Stomach (tissue), 4 donors: ENCODE measurements around the gene MIPEP.

Source experiments
- EP300 ChIP-seq: sonication (generic); formaldehyde crosslinking; IDR thresholded peaks from one replicate; pipeline ENCODE4 v1.6.1; 2017; ENCODE audit warnings: antibody characterized with exemption
- TF ChIP-seq, protein P1 (sequence below), 7 experiments: fragments of 450-650 bp in 4 of 7; fragments of 200-600 bp in 3 of 7; sonication (generic) in 3 of 7; IDR thresholded peaks; one replicate each; pipeline ENCODE4 v1.5.1; 2016 to 2019; ENCODE audit warnings: antibody characterized with exemption in 7 of 7, control low read depth in 2 of 7, mild to moderate bottlenecking in 1 of 7

DNA sequence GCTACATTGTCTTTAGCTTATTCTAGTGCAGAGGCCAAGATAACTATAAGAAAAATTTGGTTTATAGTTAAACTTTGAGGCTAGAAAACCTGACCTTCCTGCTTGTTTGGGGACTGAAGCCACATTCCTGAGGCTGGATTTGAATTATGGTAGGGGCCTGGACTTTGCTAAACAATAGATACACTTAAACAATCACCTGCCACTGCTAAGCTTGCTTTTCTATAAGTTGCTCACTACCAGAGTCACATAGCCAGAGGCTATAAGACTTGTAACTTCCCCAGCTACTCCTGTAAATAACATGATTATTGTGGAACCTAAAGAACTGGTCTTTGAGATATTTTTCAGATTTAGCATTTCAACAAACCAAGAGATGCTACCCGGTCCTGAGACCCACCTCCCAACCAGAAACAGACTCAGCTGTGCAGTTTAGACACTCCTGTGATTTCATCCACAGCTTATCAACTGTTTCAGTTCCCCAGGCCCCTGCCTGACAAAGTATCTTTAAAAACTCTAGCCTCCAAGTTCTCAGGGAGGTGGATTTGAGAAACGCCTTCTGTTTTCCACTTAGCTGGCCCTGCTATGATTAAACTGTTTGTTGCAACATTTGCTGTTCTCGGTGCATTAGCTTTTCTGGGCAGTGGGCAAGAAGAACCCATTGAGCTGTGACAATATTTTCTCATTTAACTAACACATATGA, 77.7 kb downstream of the MIPEP start:
- TF ChIP-seq, protein P1, sequence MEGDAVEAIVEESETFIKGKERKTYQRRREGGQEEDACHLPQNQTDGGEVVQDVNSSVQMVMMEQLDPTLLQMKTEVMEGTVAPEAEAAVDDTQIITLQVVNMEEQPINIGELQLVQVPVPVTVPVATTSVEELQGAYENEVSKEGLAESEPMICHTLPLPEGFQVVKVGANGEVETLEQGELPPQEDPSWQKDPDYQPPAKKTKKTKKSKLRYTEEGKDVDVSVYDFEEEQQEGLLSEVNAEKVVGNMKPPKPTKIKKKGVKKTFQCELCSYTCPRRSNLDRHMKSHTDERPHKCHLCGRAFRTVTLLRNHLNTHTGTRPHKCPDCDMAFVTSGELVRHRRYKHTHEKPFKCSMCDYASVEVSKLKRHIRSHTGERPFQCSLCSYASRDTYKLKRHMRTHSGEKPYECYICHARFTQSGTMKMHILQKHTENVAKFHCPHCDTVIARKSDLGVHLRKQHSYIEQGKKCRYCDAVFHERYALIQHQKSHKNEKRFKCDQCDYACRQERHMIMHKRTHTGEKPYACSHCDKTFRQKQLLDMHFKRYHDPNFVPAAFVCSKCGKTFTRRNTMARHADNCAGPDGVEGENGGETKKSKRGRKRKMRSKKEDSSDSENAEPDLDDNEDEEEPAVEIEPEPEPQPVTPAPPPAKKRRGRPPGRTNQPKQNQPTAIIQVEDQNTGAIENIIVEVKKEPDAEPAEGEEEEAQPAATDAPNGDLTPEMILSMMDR (IDR thresholded peaks at IDR 0.05): no peak
- no peak for TF ChIP-seq EP300
